Left lung (tissue), 10 donors: ENCODE results near the gene SUDS3. TPM values are rescaled to one million over a fixed set of nuclear protein-coding genes. Genes with fewer than 3 reads are reported as not detected.

Experiments used
- ATAC-seq: fragments of 200-7000 bp; cut with Tn5 transposase; one replicate; pipeline ENCODE4 v1.9.1; 2020; ENCODE audit warnings: moderate library complexity
- DNase-seq, 4 donors: peaks; one replicate each; pipeline ENCODE4 v3.0.0-alpha.2; 2013 to 2020
- H3K27ac ChIP-seq, 2 donors: fragments of 200-600 bp; sonication (generic) in 1 of 2; one replicate each; pipeline versions ENCODE4 v1.5.0 to v1.8.0; 2020 to 2021
- H3K27me3 ChIP-seq, 2 donors: fragments of 200-600 bp; sonication (generic) in 1 of 2; one replicate each; pipeline versions ENCODE4 v1.5.0 to v1.8.0; 2020 to 2021
- H3K36me3 ChIP-seq, 2 donors: fragments of 200-600 bp; sonication (generic) in 1 of 2; one replicate each; pipeline versions ENCODE4 v1.5.0 to v1.8.0; 2020 to 2021
- H3K4me1 ChIP-seq, 2 donors: fragments of 200-600 bp; one replicate each; pipeline ENCODE4 v1.8.0; 2021
- H3K4me3 ChIP-seq, 2 donors: fragments of 200-600 bp; sonication (generic) in 1 of 2; one replicate each; pipeline versions ENCODE4 v1.5.0 to v1.8.0; 2020 to 2021; ENCODE audit warnings: mild to moderate bottlenecking in 1 of 2
- H3K9me3 ChIP-seq, 2 donors: fragments of 200-600 bp; sonication (generic) in 1 of 2; one replicate each; pipeline versions ENCODE4 v1.5.0 to v1.8.0; 2020 to 2021
- intact Hi-C, 2 donors: fragments of 100-400 bp; cut with DNase I; formaldehyde crosslinking; loops; one replicate each; pipeline versions ENCODE4 v1.11.2 to v1.14.2; 2022
- polyA plus RNA-seq, 6 donors: library from polyadenylated mRNA; unstranded; fragments of 120-200 nt; gene quantifications; one replicate each; pipeline ENCODE4 v1.2.1, GENCODE V29; 2013; ENCODE audit not compliant: insufficient read length in 6 of 6
- total RNA-seq, 2 donors: library from RNA; stranded (reverse); fragmentation: NEBNext Ultra II Directional; extraction: Animal tissue kit (Norgen Biotek cat#: 25700); gene quantifications; one replicate each; pipeline ENCODE4 v1.2.1, GENCODE V29; 2021
- TF ChIP-seq, protein P1 (sequence below), 2 donors: fragments of 200-600 bp; sonication (generic) in 1 of 2; IDR thresholded peaks; one replicate each; pipeline versions ENCODE4 v1.5.0 to v1.8.0; 2021; ENCODE audit warnings: antibody characterized with exemption in 2 of 2
- donor health status: DM: no; HTN: yes; CAD: no.
- donor health status: DM: no; HTN: no; CAD: no.

SUDS3 gene
- total and polyA plus RNA-seq, 8 donors, result 23.6 to 60.8 (median 51.6) TPM

DNA sequence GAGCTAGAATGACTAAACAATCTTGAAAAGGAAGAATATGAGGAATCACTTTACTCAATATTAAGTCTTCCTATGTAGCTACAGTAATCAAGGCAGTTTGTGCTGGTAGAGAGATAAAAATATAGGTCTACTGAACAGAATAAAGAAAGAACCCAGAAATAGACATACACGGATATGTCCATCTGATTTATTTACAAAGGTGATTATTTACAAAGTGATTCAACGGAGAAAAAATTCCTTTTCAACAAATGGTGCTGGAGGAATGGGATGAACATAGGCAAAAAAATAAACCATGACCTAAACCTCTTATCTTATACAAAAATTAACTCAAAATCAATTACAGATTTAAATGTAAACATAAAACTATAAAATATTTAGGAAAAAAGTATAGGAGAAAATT is 40.2 kb upstream of the SUDS3 start:
- H3K4me3 ChIP-seq, result no peak overlapping the region
- DNase-seq, result no peak
- ATAC-seq, result no peak
- H3K4me1 ChIP-seq, result peaks cover 3 to 64% of the 10 kb centered on the region in 2 donors
- TF ChIP-seq, protein P1, sequence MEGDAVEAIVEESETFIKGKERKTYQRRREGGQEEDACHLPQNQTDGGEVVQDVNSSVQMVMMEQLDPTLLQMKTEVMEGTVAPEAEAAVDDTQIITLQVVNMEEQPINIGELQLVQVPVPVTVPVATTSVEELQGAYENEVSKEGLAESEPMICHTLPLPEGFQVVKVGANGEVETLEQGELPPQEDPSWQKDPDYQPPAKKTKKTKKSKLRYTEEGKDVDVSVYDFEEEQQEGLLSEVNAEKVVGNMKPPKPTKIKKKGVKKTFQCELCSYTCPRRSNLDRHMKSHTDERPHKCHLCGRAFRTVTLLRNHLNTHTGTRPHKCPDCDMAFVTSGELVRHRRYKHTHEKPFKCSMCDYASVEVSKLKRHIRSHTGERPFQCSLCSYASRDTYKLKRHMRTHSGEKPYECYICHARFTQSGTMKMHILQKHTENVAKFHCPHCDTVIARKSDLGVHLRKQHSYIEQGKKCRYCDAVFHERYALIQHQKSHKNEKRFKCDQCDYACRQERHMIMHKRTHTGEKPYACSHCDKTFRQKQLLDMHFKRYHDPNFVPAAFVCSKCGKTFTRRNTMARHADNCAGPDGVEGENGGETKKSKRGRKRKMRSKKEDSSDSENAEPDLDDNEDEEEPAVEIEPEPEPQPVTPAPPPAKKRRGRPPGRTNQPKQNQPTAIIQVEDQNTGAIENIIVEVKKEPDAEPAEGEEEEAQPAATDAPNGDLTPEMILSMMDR (IDR thresholded peaks at IDR 0.05), result no peak
- no peaks in the 10 kb centered on the region for H3K36me3 ChIP-seq
- no peaks in the 10 kb centered on the region for H3K27me3 ChIP-seq
- peak overlapping the region in 1 of 2 donors; percentile 42 for H3K27ac ChIP-seq
- no peaks in the 10 kb centered on the region for H3K9me3 ChIP-seq
- intact Hi-C loops, result no loop called here

DNA sequence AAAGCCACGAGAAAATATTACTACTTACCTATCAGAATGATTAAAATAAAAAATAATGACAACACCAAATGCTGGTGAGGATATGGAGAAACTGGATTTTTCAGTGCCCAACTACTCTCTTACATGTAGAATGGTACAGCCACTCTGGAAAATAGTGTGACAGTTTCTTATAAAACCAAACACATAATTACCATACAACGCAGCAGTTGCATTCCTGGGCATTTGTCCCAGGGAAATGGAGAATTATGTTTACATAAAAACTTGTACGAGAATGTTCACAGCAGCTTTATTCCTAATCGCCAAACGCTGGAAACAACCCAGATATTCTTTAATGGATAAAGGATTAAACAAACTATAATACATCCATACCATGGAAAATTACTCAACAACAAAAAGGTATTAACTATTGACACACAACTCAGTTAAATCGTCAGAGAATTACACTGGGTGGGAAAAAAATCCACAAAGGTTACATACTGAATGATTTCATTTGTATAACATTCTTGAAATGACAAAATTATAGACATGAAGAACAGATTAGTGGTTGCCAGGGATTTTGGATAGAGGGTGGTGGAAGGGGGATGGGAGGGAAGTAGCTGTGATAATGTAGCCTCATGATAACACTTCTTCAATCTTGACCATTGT is 39.0 kb upstream of the SUDS3 start:
- Histone ChIP-seq H3K27me3 (no peaks in the 10 kb centered on the region), H3K4me3 (no peak overlapping the region), H3K4me1 (peaks cover 3 to 53% of the 10 kb centered on the region in 2 donors), H3K27ac (no peak overlapping the region), H3K36me3 (no peaks in the 10 kb centered on the region), H3K9me3 (no peaks in the 10 kb centered on the region)
- intact Hi-C loops, result no loop called here
- peak; percentile 50 for ATAC-seq
- peak in 2 of 4 donors; percentile 86 for DNase-seq
- TF ChIP-seq, protein P1 (IDR thresholded peaks at IDR 0.05), result no peak

DNA sequence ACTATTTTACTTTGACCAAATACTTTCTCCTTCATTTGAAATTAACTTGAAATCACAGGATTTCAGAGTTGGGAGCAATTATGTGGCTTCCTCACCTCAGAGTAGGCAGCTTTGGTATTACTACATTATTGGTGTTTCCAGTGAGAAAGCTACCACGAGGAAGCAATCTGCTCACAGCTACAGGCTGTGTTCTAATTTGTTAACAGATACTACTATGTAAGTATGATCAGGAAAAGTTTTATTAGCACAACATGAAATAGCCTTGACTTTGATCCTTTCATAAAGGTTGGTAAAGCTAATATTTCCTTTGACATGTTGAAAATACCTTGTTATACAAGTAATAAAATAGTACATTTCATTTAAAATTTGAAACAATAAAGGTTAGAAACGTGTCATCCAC is 34.3 kb upstream of the SUDS3 start:
- TF ChIP-seq, protein P1 (IDR thresholded peaks at IDR 0.05), result no peak
- ATAC-seq, result no peak
- Histone ChIP-seq H3K27ac (no peak overlapping the region), H3K4me1 (peaks cover 0 to 33% of the 10 kb centered on the region in 2 donors), H3K27me3 (no peaks in the 10 kb centered on the region), H3K4me3 (no peak overlapping the region), H3K9me3 (no peaks in the 10 kb centered on the region), H3K36me3 (no peaks in the 10 kb centered on the region)
- no peak for DNase-seq
- intact Hi-C loops, result no loop called here

DNA sequence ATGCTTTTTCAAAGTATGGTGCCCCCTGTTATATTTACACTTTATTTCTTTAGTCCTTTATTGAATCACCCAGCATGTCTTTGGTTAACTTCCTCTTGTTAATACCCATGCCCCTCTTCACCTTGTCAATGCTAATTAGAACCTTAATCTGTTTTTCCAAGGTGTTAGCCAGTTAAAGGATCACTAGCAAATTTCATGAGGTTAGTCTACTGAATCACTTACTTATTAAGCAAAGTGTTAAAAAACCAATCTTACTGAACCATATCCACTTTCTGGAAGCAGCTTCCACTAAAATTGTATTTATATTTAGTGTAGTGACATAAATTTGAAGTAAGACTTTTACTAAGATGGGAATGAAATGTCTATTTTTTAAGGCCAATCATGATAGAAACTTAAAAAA is 31.5 kb upstream of the SUDS3 start:
- no peak for ATAC-seq
- intact Hi-C loops, result no loop called here
- no peak for DNase-seq
- Histone ChIP-seq H3K4me3 (no peak overlapping the region), H3K36me3 (no peaks in the 10 kb centered on the region), H3K27ac (no peak overlapping the region), H3K9me3 (no peaks in the 10 kb centered on the region), H3K27me3 (no peaks in the 10 kb centered on the region), H3K4me1 (peaks cover 0 to 30% of the 10 kb centered on the region in 2 donors)
- TF ChIP-seq, protein P1 (IDR thresholded peaks at IDR 0.05), result no peak

DNA sequence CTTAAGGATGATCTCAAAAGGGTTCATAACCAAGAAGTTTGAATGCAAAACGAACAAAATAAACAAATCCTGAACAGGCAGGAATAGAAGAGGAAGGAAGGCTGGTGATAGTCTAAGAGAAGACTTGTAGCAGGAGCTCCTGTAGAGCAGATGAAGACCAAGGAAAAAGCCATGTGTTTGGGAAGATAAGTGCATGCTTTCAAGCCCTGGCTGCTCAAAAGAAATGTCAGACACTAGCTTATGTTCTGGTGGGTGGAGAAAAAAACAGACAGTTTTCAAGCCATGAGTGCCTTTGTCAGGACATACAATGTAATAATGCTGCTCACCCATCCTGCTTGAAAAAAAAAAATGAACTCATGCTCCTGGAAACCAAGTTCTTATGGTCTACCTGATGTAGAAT is 31.0 kb upstream of the SUDS3 start:
- no peak overlapping the region for H3K27ac ChIP-seq
- intact Hi-C loops, result no loop called here
- H3K4me1 ChIP-seq, result peaks cover 0 to 30% of the 10 kb centered on the region in 2 donors
- H3K9me3 ChIP-seq, result no peaks in the 10 kb centered on the region
- TF ChIP-seq, protein P1 (IDR thresholded peaks at IDR 0.05), result no peak
- no peaks in the 10 kb centered on the region for H3K27me3 ChIP-seq
- H3K4me3 ChIP-seq, result no peak overlapping the region
- ATAC-seq, result no peak
- H3K36me3 ChIP-seq, result no peaks in the 10 kb centered on the region
- DNase-seq, result no peak
